Left ventricle myocardium superior (tissue), 1 donor: ENCODE data around the gene HES2. TPM values are rescaled to one million over a fixed set of nuclear protein-coding genes. Genes with fewer than 3 reads are reported as not detected.
"Not testable (repeated sequence)": the region's sequence is repeated elsewhere in the genome, so short reads cannot be mapped to it uniquely, and the experiment has no call there.

Experiments
- ATAC-seq: fragments of 200-7000 bp; cut with Tn5 transposase; one replicate; pipeline ENCODE4 v1.9.1; 2020; ENCODE audit warnings: mild to moderate bottlenecking, moderate library complexity
- DNase-seq: peaks from one replicate; pipeline ENCODE4 v3.0.0-alpha.2; 2020
- intact Hi-C: fragments of 100-400 bp; cut with micrococcal nuclease; formaldehyde crosslinking; loops from one replicate; pipeline ENCODE4 v1.11.0; 2022
- total RNA-seq: library from RNA; stranded (reverse); fragmentation: NEBNext Ultra II Directional; extraction: Animal tissue kit (Norgen Biotek cat#: 25700); gene quantifications from one replicate; pipeline ENCODE4 v1.2.1, GENCODE V29; 2021
- donor health status: DM: no; HTN: yes; CAD: no; lungs with severe emphysema.

Gene HES2
- total RNA-seq, 1 donor from 2014 or later, result not detected

- ATAC-seq (peak; percentile 30), DNase-seq (peak; percentile 58)
- intact Hi-C loops, result no loop called here
Observed at GRCh38 chr1:6440198-6441126, 20.7 kb upstream of the HES2 start.

- peak; percentile 60 for DNase-seq
- intact Hi-C loops, result no loop called here
- ATAC-seq, result peak; percentile 79
Observed at GRCh38 chr1:6438047-6438525, 18.4 kb upstream of the HES2 start.

DNA sequence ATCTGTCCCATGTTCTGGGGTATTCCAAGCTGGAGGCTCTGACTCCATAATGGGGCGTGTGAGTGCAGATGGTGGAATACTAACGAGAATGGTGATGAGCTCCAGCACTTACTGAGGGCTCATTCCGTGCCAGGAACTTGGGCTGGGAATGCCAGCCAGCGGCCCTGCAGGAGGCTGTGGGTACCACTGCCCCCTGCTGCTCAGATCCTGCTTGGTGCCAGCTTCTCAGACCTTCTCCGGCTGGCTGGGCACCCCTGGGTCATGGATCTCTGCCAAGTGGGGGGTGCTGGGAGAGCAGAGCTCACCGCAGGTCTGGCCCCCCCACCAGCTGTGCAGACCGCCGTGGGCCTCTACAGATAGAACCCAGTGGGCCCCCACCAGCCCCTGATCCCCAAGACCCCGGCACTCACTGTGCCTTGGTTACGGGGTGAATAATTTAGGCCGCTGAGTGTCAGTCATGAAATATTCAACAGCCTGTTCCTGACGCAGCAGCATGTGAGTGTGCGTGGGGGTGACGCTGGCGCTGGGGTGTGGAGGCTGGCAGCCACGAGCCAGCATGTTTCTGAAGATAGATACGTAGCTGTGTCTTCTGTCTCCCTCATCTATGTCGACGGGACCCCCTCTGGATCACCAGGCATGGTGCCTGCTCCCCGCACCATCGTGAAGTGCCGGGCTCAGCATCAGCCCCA lies 17.4 kb upstream of the HES2 start:
- DNase-seq (peak; percentile 54), ATAC-seq (peak; percentile 68)
- intact Hi-C loops, result not testable (repeated sequence)

DNA sequence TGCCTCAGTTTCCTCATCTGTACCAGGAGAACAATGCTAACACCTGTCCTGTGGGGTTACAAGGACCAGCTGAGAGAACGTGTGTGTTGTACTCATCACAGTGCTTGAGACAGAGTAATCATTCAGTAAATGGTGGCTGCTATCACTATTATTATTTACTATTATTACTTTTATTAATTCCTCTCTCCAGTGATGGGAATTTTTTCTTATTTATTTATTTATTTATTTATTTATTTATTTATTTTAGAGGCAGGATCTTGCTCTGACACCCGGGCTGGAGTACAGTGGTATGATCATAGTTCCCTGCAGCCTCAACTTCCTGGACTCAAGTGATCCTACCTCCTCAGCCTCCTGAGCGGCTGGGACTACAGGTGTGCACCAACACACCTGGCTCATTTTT lies 16.6 kb upstream of the HES2 start:
- ATAC-seq, DNase-seq, intact Hi-C loops: not testable (repeated sequence)

- no peak for ATAC-seq
- intact Hi-C loops, result no loop called here
- no peak for DNase-seq
Observed at GRCh38 chr1:6435547-6435946, 15.8 kb upstream of the HES2 start.

- intact Hi-C loops, result no loop called here
- ATAC-seq, result no peak
- DNase-seq, result no peak
Observed at GRCh38 chr1:6435129-6435528, 15.4 kb upstream of the HES2 start.

DNA sequence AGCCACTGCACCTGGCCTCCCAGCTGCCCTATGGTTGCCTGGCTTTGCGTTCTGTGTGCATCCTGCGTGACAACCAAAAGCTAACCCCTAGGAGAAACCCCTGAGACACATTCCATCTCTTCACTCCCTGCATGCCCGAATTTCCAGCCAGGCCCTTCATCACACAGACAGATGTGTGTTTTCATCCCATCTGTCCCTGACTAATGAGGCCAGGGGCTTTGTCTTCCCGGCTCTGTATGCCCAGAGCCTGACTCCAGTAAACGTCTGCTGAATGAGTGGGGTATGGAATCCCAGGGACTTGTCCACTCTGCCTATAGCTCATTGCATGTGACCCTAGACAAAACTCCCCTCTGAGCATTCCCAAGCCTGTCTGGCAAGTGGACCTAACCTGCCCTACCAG lies 14.5 kb upstream of the HES2 start:
- ATAC-seq (no peak), DNase-seq (no peak)
- intact Hi-C loops, result no loop called here

GRCh38 chr1:6431645-6432579 lies 12.2 kb upstream of the HES2 start:
- intact Hi-C loops, DNase-seq, ATAC-seq: not testable (repeated sequence)

- intact Hi-C loops, DNase-seq: not testable (repeated sequence)
- ATAC-seq, result peak; percentile 27
Observed at GRCh38 chr1:6429660-6430411, 10.1 kb upstream of the HES2 start.

- intact Hi-C loops, DNase-seq, ATAC-seq: not testable (repeated sequence)
Observed at GRCh38 chr1:6428453-6428852, 8.7 kb upstream of the HES2 start.

DNA sequence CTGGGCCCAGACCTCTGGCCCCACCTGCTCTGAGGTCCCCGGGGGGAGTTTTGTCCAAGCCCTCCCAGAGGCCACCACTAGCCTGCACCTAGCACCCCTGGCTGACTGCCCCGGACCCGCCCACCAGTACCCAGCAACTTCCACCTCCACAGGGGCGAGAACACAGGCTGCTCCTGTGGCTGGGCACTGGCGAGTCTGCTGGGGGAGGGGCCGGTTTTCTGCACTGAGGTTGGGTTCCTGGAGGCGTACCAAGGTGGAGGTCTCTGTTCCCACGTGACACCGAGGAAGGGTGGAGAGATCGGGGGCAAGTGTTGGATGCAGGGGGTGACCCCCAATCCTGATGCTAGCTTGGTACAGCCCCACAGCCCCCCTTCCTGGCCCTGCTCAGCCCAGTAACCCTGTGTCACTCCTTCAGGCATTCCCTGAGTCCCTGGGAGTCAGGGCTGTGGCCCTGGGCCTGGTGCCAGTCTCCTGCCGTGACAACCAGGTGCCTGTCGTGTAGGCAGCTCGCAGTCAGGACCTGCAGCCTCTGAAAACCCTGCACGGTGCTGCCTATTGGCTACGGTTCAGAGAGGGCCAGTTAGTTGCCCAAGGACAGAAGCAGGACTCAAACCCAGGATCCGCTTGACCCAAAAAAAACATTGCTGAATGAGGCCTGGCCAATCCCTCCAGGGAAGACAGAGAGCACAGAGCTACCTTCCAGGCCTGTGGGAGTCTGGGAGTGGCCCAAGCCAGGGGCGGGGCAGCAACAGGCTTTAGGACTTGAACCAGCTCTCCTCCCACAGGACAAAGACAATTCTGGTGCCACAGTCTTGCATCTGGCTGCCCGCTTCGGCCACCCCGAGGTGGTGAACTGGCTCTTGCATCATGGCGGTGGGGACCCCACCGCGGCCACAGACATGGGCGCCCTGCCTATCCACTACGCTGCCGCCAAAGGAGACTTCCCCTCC lies 8.0 kb upstream of the HES2 start:
- DNase-seq (no peak), ATAC-seq (no peak)
- intact Hi-C loops, result no loop called here

- DNase-seq (no peak), ATAC-seq (no peak)
- intact Hi-C loops, result no loop called here
Observed at GRCh38 chr1:6426972-6427350, 7.2 kb upstream of the HES2 start.

DNA sequence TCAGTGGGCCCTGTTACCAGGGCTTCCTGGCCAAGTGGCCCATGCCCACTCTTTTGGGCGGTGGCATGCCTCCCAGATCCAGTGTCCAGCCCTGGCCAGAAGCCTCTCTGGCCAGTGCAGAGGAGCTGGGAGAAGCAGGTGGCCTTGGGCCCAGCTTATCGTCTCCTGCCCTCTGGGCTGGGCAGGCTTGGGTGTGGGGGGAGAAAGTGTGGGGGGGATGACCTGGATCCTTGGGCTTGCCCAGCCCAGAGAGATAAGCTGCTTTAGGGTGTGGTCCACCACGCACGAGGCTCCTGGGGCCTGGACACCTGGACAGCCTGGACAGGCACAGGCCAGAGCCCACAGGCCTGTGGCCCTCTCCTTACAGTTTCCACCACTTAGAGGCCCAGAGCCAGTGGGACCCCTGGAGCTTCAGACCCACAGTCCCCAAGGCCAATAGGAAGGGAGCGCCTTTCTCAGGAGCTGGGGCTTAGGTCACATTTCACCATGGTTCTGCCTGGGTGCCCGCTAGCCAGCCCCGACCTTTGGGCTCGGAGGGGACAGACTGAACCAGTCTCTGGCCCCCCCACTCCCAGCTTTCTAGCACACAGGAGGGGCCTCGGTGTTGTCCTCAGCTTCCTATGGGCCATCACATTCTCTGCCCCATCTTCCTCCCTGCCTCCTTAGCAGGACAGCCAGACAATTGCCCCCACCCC lies 6.7 kb upstream of the HES2 start:
- no peak for DNase-seq
- intact Hi-C loops, result no loop called here
- ATAC-seq, result no peak

DNA sequence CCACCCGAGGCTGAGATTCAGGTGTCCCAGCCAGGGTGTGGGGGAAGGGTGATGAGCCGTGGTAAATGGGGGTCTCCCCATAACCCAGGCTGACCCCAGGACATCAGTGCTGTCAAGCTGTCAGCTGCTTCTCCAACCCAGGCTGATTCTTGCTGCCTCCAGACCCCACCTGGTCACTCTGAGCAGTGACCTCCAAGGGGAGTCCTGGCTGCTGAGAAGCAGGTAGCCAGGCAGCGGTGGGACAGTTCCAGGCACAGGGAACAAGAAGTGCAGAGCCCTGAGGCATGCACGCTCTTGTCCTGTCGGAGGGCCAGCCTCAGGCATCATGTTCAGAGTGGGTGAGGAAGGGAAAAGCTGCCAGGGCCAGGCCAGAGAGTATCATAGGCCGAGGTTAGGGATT lies 5.9 kb upstream of the HES2 start:
- ATAC-seq (no peak), DNase-seq (no peak)
- intact Hi-C loops, result no loop called here

GRCh38 chr1:6424619-6425593 lies 5.2 kb upstream of the HES2 start, which contains the start of gene ESPN:
TSS of gene ESPN (plus strand) at chr1:6424776. CDS start at chr1:6424956, 180 bp downstream.
- DNase-seq, result no peak
- intact Hi-C loops, result no loop called here
- peak; percentile 33 for ATAC-seq
